OCI-LY1 (cell line): Measurements from ENCODE around the gene IPO13.

Experiments
- CTCF ChIP-seq: fragments of 200-600 bp; sonication (generic), shearing (Covaris generic); IDR thresholded peaks from 2 replicates; pipeline ENCODE4 v1.5.1; 2017; ENCODE audit warnings: mild to moderate bottlenecking, antibody characterized with exemption, low read length, moderate library complexity, mixed read lengths
- EZH2 ChIP-seq: fragments of 200-600 bp; sonication (generic), shearing (Covaris generic); IDR thresholded peaks from 2 replicates; pipeline ENCODE4 v1.8.0; 2017; ENCODE audit warnings: borderline replicate concordance, mixed run types, mild to moderate bottlenecking, antibody characterized with exemption, low read length, moderate library complexity, mixed read lengths

- TF ChIP-seq CTCF (no peak), EZH2 (no peak)
These were observed 55.9 kb downstream of the IPO13 start for GRCh38 chr1:44002606-44003157.
